Activated T-cell treated with anti-CD3 and anti-CD28 coated beads for 24 hours (primary cell): ENCODE measurements around the gene MSI2.

Experiments
- DNase-seq: peaks from one replicate; pipeline ENCODE4 v3.0.0-alpha.2; 2020; ENCODE audit warnings: low read depth

Gene MSI2

DNA sequence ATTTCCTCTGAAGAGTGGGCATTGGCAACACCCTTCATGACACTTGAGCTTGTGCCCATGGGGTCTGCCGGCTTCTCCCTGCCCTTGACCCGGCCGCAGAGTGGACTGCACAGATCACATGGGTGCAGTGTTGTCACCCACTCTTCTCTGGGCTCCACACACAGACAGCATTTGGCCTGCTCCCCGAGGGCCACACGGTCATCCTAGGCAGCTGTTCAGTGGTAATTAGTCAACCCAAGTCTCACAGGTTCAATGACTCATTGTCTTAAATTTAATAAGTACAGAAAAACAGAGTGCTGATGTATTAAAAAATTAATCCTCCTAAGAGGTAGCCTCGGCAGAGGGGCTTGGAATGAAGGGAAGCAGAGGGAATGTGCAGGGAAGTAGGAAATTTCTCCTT, 204.8 kb downstream of the MSI2 start:
- no peak for DNase-seq

DNA sequence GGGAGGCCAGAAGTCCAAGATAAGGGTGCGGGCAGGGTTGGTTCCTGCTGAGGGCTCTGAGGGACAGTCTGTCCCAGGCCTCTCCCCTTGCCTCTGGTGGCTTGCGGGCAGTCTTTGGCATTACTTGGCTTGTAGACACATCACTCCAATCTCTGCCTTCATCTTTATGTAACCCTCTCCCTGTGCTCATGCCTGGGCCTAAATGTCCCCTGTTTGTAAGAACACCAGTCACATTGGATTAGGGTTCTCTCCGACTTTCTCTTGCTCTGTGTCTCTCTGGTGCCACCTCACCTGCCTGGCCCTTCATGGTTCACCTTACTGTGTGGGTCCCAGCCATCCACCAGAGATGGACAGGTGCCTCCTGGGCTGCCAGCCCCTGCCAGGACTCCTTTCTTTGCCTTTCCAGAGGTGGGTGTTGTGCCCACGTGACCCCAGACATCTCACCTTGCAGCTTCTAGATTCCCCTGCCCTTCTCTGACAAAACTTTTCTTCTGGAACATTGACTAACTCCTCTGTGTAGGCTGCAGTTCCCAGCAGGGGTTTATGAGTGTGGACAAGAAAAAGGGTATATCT, 205.8 kb downstream of the MSI2 start:
- DNase-seq: no peak

DNA sequence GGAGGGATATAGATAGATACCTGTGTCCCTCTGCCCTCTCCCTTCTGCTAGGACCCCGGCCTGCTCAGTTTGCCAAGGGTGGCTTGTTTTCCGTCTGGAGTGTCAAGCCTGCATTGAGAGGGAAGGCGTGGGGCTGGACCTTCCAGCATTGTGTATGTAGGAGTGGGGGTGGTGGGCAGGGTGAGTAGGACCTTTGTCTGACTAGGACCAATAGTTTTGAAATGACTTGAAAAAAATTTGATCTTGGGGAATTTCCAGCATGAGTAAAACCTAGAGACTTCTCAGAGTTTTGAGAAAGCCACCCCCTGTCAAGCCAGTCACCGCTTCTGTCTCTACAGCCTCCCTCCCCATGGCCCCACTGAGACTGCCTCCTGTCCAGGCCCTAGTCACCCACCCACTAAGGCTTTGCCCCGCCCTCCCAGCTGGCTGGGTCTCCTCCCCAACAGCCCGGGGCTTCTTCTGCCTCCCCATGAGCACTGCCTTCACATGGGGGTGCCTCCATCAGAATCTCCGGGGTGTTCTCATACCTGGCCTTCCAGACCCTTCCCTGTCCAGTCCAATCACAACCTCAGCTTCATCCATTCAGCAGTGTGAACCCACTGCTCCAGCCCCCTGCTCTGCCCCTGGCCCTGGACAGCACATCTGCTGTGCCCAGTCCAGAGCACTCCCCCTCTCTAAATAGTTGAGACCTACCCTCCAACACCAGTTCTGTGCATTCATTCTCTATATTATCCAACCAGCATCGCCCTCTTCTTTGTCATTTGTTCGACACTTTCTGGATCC, 207.0 kb downstream of the MSI2 start:
- peak; percentile 79 for DNase-seq

DNA sequence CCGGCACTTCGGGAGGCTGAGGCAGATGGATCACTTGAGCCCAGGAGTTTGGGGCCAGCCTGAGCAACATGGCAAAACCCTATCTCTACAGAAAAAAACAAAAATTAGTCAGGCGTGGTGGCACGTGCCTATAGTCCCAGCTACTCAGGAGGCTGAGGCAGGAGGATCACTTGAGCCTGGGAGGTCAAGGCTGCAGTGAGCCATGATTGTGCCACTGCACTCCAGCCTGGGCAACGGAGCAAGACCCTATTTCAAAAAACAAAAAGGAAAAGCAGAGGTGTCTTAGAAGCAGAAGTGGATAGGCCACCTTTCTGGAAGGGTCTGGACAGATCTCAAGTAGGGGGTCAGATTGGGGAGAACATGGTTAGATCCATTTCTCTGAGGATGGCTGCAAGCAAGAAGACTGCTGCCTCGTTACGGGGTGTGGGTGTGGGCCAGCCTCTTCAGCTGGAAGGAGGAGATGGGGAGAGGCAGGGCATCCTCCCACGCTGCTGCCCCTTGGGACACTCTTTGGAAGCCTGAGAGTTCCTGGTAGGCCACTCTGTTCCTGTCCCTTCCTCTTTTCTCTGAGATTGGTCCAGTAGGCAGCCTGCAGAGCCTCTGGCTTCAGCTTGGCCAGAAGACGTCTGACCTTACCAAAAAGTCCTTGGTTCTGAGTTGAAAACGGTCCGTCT, 208.0 kb downstream of the MSI2 start:
- no peak for DNase-seq

DNA sequence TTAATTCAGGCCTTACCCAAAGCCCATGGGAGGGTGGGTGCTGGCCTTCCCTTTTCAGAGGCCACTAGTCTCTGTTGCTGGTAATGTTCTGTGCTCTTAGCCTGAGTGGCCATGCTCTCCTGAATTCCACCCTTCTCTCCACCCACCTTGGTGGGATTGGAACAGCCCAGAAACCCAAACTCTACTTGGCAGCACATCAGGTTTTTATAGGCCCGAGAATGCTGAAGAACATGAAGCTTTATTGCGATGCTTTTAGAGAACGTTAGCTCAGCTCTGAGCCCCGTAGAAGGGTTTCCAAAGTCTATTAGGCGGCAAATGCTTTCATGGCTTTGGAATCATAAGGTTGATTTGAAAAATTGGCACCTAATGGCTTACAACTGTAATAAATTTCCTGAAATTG, 209.3 kb downstream of the MSI2 start:
- DNase-seq: no peak

DNA sequence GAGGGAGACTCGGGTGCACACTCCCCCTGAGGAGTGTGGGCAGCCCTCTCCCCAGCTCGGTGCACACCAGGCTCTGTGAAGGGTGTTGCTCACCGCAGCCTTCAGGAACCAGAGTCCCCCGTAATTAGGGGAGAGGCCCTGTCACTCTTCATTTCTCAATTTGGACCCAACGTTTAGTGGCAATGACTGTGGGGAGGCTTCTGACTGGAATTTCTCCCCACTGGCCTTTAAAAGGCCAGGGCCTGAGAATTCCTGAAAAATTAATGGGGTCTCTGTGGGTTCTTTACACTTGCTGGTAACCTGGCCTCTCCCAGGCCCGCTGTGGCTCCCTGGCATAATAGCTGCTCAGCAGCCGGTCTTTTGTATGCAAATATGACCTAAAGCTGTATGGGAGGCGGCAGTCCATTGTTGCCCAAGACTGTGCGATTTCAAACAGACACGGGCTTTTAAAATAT, 209.7 kb downstream of the MSI2 start:
- no peak for DNase-seq

DNA sequence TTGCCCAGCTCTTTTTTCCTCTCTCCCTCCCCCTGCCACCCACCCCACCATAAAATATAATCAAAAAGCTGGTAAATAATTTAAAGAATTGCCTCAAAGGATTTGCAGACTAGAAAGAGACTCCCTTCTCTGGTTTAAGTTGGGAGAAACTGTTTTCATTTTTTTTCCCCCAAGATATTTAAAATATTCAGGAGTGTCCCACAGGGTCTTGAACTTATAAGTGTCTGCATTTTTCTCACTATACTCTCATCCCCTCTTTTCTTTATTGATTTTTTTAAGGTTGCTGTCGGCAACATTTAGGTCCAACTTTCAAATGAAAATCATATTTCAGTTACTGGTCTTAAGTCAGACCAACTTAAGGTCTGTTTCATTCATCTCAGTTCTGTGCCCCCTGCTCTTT, 210.2 kb downstream of the MSI2 start:
- no peak for DNase-seq

DNA sequence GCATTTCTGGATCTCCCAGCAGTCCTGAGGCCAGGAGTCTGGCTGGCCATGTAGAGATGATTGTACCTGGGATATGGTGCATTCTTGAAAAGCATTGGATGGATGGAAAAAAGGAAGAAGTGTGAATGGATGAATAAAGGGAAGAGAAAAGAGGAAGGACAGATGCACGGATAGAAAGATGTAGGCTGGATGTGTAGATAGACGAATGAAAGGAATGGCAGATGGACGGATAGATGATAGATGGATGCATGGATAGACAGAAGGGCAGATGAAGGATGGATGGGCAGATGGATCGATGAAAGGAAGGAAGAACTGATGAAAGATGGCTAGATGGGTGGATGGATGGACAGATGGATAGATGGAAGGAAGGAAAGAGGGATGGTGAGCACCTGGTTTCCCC, 210.9 kb downstream of the MSI2 start:
- no peak for DNase-seq

DNA sequence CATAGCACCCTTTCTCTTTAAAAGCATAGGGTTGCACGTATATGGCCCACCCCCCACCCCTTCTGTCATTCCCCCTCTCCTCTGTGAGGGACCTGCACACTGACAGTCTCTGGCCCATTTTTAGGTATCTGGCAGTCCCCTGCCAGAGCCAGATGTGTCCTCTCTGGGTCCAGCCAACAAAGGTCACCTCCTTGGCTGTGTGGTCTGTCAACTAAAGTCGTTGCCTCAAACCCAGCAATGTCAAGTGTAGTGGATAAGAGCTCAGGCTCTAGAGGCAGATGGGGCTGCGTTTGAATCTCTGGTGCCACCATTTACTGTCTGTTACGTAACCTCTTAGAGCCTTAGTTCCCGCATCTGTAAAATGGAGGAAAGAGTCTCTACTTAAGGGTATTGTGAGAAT, 211.5 kb downstream of the MSI2 start:
- no peak for DNase-seq

DNA sequence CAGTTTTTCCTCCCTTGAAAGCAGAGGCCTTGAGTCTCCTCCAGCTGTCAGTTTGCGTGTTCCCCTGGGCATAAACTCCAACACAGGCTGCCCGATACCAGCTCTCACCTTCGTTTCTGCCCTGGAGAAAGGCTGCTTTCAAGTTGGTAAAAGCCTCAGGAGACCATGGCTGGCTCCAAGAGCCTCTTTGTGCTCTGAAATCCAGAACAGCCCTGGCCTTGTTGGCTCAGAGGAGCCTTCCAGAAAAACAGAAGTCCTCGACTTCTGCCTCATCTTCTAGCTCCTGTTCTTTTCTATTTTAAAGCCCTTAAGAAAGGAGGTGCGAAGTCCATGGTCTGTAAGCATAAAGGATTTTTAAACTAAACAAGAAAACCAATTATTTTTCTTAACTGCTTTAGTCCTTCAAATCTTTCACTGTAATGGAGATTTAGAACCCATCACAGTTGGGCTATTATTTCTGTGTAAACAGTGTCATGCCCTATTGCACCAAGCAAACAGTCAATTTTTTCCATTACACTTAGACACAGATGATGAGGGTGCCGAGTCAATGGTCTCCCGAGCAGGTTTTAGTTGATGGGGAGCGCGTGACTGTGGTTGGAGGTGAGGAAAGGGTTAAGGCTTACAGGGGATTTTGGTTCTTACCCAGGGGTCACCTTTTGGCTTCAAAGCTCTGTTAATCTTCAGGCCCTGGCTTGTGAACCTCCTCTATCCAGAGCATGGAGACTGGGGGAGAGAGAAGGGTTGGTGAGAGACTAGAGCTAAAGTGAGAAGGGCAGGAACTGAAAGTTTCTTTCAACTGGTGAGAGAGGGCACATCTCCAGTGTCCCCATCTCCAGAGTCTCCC, 212.8 kb downstream of the MSI2 start:
- no peak for DNase-seq

DNA sequence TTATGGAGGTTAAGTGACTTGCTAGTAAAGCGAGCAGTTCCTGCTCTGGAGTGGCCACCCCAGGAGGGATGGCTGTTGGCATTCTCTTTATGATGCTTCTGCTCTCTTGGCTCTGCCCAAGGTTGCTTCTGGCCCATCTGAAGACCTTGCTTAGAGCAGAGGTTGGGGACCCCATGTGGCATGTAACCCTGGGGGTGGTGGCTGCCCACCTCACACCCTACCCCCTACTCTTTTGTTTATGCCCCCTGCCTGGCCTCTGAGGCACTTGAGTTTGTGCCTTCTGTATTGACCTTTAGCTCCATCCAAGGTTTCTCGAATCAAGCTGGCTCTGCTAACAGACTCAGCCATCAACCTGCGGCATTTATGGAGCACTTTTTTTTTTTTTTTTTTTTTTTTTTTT, 214.6 kb downstream of the MSI2 start:
- DNase-seq: no peak

DNA sequence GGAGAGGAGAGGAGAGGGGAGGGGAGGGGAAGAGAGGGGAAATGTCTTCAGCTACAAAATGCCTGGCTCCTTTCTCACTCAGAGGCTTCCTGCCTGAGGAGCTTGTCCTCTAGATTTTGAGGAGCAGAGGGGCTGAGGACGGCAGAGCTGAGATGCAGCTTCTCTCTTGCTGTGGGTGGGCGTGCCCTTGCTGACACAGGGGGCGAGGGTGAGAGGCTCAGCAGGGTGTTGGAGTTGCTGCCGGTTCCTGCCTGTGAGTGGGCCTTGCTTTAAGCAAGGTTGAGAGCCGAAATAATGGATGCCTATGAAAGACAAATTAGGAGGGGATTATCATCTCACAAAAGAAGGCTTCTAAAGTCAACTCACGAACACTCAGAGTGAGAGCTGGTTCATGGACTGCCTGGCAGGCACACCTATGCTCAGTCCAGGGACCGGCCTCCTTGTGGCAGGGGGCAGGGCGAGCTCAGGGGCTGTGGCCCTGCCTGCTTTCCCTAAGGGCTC, 215.6 kb downstream of the MSI2 start:
- no peak for DNase-seq

DNA sequence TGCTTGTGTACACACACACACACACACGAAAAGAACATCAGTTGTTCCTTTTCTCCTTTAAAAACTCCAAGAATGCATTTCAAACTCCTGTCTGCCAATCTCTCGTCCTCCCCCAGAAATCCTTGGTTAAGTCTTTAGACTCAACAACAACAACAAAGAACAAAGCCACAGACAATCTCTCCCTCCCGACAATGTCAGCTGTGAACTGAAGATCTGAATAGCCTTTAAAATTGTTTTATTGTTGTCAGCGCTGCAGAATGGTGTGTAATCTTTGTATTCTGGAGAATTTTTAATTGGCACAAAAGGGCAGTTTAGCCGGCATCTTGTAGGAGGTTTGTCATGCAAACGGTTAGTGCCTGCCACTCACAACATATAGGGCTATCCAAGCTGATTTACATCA, 219.5 kb downstream of the MSI2 start:
- no peak for DNase-seq

DNA sequence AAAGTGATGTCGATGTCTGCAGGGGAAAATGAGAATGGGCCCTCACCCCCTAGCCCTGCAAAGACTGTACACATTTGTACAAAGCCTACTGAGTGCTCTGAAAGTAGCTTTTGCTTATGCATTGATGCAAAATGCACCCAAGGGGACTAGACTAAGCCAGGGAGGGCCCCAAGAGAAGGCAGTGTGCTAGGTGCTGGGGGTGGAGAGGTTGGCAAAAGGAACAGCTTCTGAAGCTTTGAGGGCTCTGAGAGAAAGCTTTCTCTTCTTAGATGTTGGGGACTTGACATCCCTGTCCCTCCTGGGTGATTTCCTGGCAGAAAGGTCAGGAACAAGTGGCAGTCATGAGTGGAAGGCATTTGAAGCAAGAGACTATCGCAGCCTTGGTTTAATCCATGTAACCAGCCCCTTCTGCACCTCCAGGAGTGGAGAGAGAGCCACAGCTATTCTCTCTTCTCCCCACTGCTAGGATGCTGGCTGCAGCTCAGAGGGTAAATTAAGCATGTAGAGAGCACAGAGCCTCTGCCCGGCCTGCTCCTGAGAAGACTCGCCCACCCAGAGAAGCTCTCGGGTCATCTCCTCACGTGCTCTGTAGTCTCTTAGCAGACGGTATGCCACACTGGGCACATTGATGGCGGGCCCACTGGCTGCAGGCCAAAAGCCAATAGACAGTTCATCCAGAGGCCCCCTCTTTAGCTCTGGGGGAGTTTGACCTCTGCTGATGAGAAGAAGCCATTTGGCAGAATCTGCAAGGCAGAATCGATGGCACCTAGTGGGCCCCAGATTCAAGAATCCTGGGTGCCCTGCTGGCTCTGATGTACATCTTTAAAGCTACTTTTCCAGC, 221.4 kb downstream of the MSI2 start:
- no peak for DNase-seq

DNA sequence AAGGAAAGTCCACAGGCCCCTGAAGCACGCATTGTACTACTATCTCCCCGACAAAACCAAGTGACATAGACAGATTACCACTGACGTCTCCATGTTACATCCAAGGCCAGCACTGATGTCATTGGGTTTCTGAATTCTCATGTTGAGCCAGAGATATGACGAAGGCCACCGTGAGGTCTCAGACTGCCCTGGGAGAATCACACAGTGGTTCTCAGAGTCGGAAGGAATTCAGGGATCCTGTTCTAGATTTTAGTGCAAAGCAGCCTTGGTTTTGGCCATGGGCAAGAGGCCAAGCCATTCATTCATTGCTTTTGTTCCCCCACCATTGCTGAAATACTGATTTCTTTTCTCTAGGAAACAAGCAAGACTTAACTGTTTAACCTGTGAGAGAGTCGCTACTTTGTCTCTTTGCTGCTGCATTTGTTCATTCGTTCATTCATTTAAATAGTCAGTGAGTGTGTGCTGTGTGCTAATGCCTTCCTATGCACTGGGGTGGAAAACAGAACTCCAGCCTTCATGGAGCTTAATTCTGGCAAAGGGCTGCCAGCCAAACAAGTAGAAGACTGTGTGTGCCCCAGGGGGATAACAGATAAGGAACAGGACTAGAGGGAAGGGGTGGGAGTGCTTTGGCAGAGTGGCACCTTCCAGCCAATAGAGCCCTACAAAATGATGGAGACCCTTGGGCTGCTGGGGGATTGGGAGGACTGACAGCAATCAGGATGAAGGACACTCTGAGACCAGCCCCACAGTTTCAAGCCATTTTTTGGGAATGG, 222.3 kb downstream of the MSI2 start:
- DNase-seq: no peak

DNA sequence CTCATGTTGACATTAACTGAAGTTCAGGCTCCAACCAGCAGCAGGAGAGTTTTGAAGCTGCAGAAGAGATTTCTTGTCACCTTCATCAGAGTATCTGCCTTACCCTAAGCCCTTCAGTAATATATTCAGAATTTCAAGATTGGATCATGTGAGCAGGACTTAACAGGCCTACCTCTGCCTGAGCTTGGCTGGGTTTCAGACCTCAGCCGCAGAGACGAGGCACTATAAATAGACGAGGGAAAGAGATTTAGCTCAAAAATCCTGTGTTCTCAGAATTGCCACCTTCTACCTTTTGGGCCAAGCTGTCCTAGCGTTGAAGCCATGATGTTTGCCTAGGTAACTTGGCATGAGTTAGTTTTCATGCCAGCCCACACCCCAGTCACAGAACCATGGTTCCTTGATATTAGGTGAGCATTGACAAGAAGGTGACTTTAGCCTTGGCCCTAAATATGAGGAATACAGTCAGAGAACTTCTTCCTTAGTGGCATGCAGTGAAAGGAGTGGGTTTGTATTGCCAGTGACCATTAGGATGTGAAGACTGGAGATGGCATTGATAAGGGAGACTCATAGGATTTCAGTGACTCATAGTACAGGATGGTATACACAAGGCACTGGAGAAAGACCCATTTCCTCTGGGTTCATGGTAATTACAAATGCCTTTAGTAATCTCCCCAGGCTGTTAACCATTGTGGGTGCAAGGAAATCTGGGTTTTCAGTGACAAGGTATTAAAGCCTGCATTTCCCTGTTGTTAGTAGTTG, 224.3 kb downstream of the MSI2 start:
- DNase-seq: no peak

DNA sequence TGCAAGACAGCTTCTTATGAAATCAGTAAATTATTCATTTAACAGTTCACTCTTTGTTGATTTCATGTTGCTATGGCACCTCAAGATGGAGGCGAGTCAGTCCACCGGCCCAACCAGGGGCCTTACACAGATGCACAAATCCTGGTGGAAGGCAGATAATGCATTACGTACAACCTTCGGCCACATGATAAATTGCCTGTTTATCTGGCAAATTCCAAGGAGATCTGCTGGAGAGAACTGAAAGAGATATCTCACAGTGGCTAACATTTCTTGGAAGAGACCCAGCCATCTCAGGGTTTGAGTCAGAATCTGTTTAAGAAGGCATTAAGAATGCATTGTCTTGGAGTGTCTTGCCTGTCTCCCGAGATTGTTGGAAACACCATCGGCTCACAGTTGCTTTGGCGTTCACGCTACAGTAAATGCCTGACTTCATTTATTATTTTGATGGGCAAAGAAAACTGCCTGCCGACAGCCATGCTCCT, 225.6 kb downstream of the MSI2 start:
- no peak for DNase-seq

DNA sequence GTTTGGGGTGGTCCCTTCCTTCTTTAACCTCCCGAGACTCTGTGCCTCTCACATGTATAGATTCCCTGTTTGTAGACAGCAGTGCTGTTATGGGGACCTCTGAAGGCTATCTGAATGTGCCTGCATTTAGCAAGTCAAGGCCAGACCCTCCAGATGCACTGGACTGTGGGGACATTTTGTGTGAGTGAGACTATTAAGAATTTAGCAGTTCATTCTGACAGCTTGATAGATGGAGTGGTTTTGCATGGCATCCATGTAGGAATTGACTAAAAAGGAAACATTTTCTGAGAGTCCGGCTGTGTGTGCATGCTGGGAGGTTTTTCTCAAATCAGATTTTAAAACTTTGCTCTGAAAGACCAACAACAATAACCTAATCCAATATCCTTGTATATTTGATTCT, 226.3 kb downstream of the MSI2 start:
- DNase-seq: no peak

DNA sequence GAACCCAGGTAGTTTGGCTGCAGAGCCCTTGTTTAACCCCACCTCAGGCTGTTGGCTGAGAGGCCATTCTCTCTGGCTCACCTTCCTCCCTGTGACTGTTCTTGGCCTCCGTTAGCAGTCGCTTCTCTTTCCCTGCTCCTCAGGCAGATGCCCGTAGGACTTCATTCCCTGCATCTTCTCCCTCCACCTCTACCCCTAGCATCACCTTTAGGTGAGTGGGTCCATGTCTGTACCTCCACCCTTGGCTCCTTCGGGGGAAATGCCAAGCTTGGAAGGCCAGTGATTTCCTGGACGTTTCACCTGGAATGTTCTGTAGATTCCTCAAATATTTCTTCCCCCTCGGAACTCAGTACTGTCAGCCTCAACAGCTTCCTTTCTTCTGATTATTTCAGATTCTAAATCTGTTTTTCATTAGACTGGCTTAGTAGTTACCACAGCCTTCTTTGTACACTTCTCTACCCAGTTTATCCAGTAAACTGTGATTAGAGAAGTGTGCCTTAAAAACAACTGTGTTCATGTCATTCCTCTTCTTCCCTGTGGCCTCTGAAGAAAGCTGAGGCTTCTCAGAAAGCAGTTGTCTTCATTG, 227.9 kb downstream of the MSI2 start:
- DNase-seq: no peak
